Psoas muscle (tissue), 8 donors: ENCODE results near the gene RPS6KC1. TPM values are rescaled to one million over a fixed set of nuclear protein-coding genes. Genes with fewer than 3 reads are reported as not detected.
A peak's percentile ranks its signal among the peaks of the same experiment; 100 is the strongest.
"Not testable (repeated sequence)": the region's sequence is repeated elsewhere in the genome, so short reads cannot be mapped to it uniquely, and the experiment has no call there.

ENCODE experiments used
- ATAC-seq, 4 donors: fragments of 200-7000 bp; cut with Tn5 transposase; one replicate each; pipeline ENCODE4 v1.9.1; 2020; ENCODE audit warnings: moderate library complexity in 3 of 4, mild to moderate bottlenecking in 2 of 4
- DNase-seq, 2 donors: peaks; one replicate each; pipeline ENCODE4 v3.0.0-alpha.2; 2020
- H3K27ac ChIP-seq: fragments of 200-600 bp; one replicate; pipeline ENCODE4 v1.8.0; 2022
- H3K27me3 ChIP-seq, 3 donors: fragments of 200-600 bp in 1 of 3; one replicate each; pipeline versions ENCODE4 v1.6.1 to v1.8.0; 2013 to 2022; ENCODE audit warnings: low read length in 2 of 3, mild to moderate bottlenecking in 2 of 3, moderate library complexity in 1 of 3; ENCODE audit not compliant: insufficient read depth in 3 of 3
- H3K36me3 ChIP-seq, 2 donors: fragments of 200-600 bp in 1 of 2; one replicate each; pipeline versions ENCODE4 v1.6.1 to v1.8.0; 2013 to 2022; ENCODE audit warnings: low read depth in 1 of 2, mild to moderate bottlenecking in 1 of 2, moderate library complexity in 1 of 2; ENCODE audit not compliant: insufficient read depth in 1 of 2
- H3K4me1 ChIP-seq: fragments of 200-600 bp; one replicate; pipeline ENCODE4 v1.8.0; 2022
- H3K4me3 ChIP-seq: fragments of 200-600 bp; one replicate; pipeline ENCODE4 v1.8.0; 2022; ENCODE audit warnings: mild to moderate bottlenecking
- H3K9me3 ChIP-seq: fragments of 200-600 bp; one replicate; pipeline ENCODE4 v1.8.0; 2022
- CTCF ChIP-seq: fragments of 200-600 bp; IDR thresholded peaks from one replicate; pipeline ENCODE4 v1.8.0; 2022; ENCODE audit warnings: antibody characterized with exemption
- WGBS, 3 donors: extraction: QIAGEN DNeasy Blood & Tissue Kit; methylation state at CpG; one replicate each; pipeline versions ENCODE4 v1.1.6 to v1.1.7; 2013; 5-methylcytosine and 5-hydroxymethylcytosine counted together
- intact Hi-C, 2 donors: fragments of 100-400 bp; cut with DNase I; formaldehyde crosslinking; loops; one replicate each; pipeline versions ENCODE4 v1.11.0 to v1.14.2; 2022
- polyA plus RNA-seq, 3 donors: library from polyadenylated mRNA; stranded (reverse); fragments of 200-250 nt; gene quantifications; one replicate each; pipeline ENCODE4 v1.2.3, GENCODE V29; 2013
- total RNA-seq, 4 donors: library from RNA; stranded (reverse); fragmentation: NEBNext Ultra II Directional in 2 of 4; extraction: Animal tissue kit (Norgen Biotek cat#: 25700) in 2 of 4; gene quantifications; one replicate each; pipeline versions ENCODE4 v1.2.1 to v1.2.4, GENCODE V29; 2021 to 2023
- donor health status: healthy with polysubstance abuse.
- donor health status: DM: no; HTN: no; CAD: no; lungs with moderate emphysema.
- donor health status: Bipolar disorder and iron deficiency.
- donor health status: healthy.
- donor health status: DM: yes; HTN: yes; CAD: no.
- donor health status: DM: no; HTN: no; CAD: no.
- donor health status: DM: no; HTN: no; CAD: no.
- donor health status: DM: yes; HTN: yes; CAD: no.

Gene RPS6KC1
- total and polyA plus RNA-seq, 7 donors, result 8.0 to 19.8 (median 14.0) TPM

- Histone ChIP-seq H3K9me3 (no peaks in the 10 kb centered on the region), H3K4me1 (peaks cover 6% of the 10 kb centered on the region), H3K4me3 (no peak overlapping the region), H3K36me3 (no peaks in the 10 kb centered on the region), H3K27ac (no peak overlapping the region), H3K27me3 (no peaks in the 10 kb centered on the region)
- WGBS, 3 donors, result 73 to 86% (median 84%) methylated on average over 3 of the region's 3 CpGs
- no peak for DNase-seq
- no peak for ATAC-seq
- intact Hi-C loops, result no loop called here
- TF ChIP-seq CTCF, result no peak
Measured at GRCh38 chr1:213154056-213154685, 103.1 kb downstream of the RPS6KC1 start.

- ATAC-seq (no peak), DNase-seq (no peak)
- H3K4me3 ChIP-seq, result no peak overlapping the region
- no peak overlapping the region for H3K27ac ChIP-seq
- H3K4me1 ChIP-seq, result peaks cover 6% of the 10 kb centered on the region
- intact Hi-C loops, result no loop called here
- 65 to 70% (median 69%) methylated on average over 5 of the region's 5 CpGs for WGBS, 3 donors
- no peaks in the 10 kb centered on the region for H3K9me3 ChIP-seq
- H3K36me3 ChIP-seq, result no peaks in the 10 kb centered on the region
- no peaks in the 10 kb centered on the region for H3K27me3 ChIP-seq
- no peak for TF ChIP-seq CTCF
Measured at GRCh38 chr1:213159376-213159775, 108.3 kb downstream of the RPS6KC1 start.

GRCh38 chr1:213160442-213160841 lies 109.4 kb downstream of the RPS6KC1 start:
- H3K4me1 ChIP-seq, H3K4me3 ChIP-seq, H3K27ac ChIP-seq, intact Hi-C loops, H3K9me3 ChIP-seq, H3K27me3 ChIP-seq, ATAC-seq, DNase-seq, H3K36me3 ChIP-seq: not testable (repeated sequence)
- 99 to 100% (median 100%) methylated on average over 2 of the region's 2 CpGs for WGBS, 3 donors

- peak in 1 of 2 donors; percentile 21 for DNase-seq
- no peak overlapping the region for H3K27ac ChIP-seq
Measured at GRCh38 chr1:213162338-213162737, 111.3 kb downstream of the RPS6KC1 start.

GRCh38 chr1:213162862-213163261 lies 111.8 kb downstream of the RPS6KC1 start:
- no peak for TF ChIP-seq CTCF
- no peak overlapping the region for H3K4me3 ChIP-seq
- H3K27ac ChIP-seq, result no peak overlapping the region

More at GRCh38 chr1:213162338-213162737, 111.3 kb downstream of the RPS6KC1 start:
- 87 to 95% (median 91%) methylated on average over 2 of the region's 2 CpGs for WGBS, 3 donors
- Histone ChIP-seq H3K4me3 (no peak overlapping the region), H3K27me3 (no peaks in the 10 kb centered on the region), H3K9me3 (no peaks in the 10 kb centered on the region), H3K4me1 (peaks cover 15% of the 10 kb centered on the region), H3K36me3 (no peaks in the 10 kb centered on the region)
- peak in 1 of 4 donors; percentile 49 for ATAC-seq
- TF ChIP-seq CTCF, result no peak
- intact Hi-C loops, result no loop called here

More at GRCh38 chr1:213162862-213163261, 111.8 kb downstream of the RPS6KC1 start:
- DNase-seq, result no peak
- Histone ChIP-seq H3K27me3 (no peaks in the 10 kb centered on the region), H3K9me3 (no peaks in the 10 kb centered on the region), H3K4me1 (peaks cover 15% of the 10 kb centered on the region), H3K36me3 (no peaks in the 10 kb centered on the region)
- intact Hi-C loops, result no loop called here
- WGBS, 3 donors, result 57 to 73% (median 63%) methylated on average over 1 of the region's 1 CpG
- no peak for ATAC-seq
